SW480 (cell line): ENCODE data around the gene LDAF1.

Experiments used
- DNase-seq: peaks from one replicate; pipeline ENCODE4 v3.0.0-alpha.2; 2016; ENCODE audit warnings: low spot score

Gene LDAF1

GRCh38 chr16:21197112-21197511 lies 38.6 kb downstream of the LDAF1 start:
- no peak for DNase-seq

GRCh38 chr16:21197621-21198020 lies 39.1 kb downstream of the LDAF1 start:
- DNase-seq: no peak

- no peak for DNase-seq
Observed at GRCh38 chr16:21199607-21200218, 41.2 kb downstream of the LDAF1 start.

GRCh38 chr16:21203155-21203797 lies 44.8 kb downstream of the LDAF1 start:
- no peak for DNase-seq

- no peak for DNase-seq
Observed at GRCh38 chr16:21205303-21205702, 46.8 kb downstream of the LDAF1 start.

GRCh38 chr16:21206550-21206949 lies 48.1 kb downstream of the LDAF1 start:
- DNase-seq: no peak

GRCh38 chr16:21208446-21209230 lies 50.2 kb downstream of the LDAF1 start:
- no peak for DNase-seq

GRCh38 chr16:21211486-21211885 lies 53.0 kb downstream of the LDAF1 start, which contains the start of gene ZP2:
Gene ZP2 (minus strand): TSS chr16:21211574. CDS start chr16:21211547, 27 bp downstream.
- no peak for DNase-seq

- no peak for DNase-seq
Observed at GRCh38 chr16:21214086-21214485, 55.6 kb downstream of the LDAF1 start.

- DNase-seq: no peak
Observed at GRCh38 chr16:21217121-21217520, 58.6 kb downstream of the LDAF1 start.

- no peak for DNase-seq
Observed at GRCh38 chr16:21218153-21218552, 59.7 kb downstream of the LDAF1 start.

- no peak for DNase-seq
Observed at GRCh38 chr16:21219551-21219950, 61.1 kb downstream of the LDAF1 start.

- DNase-seq: no peak
Observed at GRCh38 chr16:21222495-21223337, 64.2 kb downstream of the LDAF1 start.

- DNase-seq: no peak
Observed at GRCh38 chr16:21223787-21224186, 65.3 kb downstream of the LDAF1 start.

GRCh38 chr16:21224800-21225199 lies 66.3 kb downstream of the LDAF1 start:
- DNase-seq: no peak

GRCh38 chr16:21226749-21227148 lies 68.3 kb downstream of the LDAF1 start:
- DNase-seq: no peak

- DNase-seq: no peak
Observed at GRCh38 chr16:21227866-21228265, 69.4 kb downstream of the LDAF1 start.

GRCh38 chr16:21228361-21228872 lies 69.9 kb downstream of the LDAF1 start:
- DNase-seq: no peak
